ENCODE results near the gene ABHD15.

ABHD15 gene

DNA sequence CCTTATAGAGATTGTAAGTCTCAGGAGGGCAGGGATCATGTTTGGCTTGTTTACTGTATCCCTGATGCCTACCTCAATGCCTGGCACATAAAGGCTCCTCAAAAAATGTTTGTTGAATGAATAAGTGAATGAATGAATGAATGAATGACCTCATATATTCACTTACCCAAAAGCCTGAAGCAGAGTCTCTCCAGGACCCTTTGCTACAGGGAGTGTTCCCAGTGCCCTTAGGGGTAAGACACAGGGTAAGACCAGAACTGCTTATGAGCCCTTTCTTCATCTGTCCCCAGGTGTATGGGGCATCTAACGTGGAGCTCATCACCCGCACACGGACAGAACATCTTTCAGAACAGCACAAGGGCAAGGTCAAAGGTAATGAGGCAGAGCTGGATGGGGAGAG, 43.6 kb upstream of the ABHD15 start:
- Histone ChIP-seq H2AFZ (ENCODE audit: low read length) (no peak overlapping the region), H3K4me3 (ENCODE audit: low read depth, low read length, poor library complexity, severe bottlenecking) (no peak overlapping the region), H3K36me3 (ENCODE audit: insufficient read depth, low read length) (no peaks in the 10 kb centered on the region), H3K4me1 (ENCODE audit: insufficient read depth, low read length, severe bottlenecking) (peaks cover 48% of the 10 kb centered on the region), H3K9ac (ENCODE audit: low read length) (no peak overlapping the region), H3K27me3 (ENCODE audit: insufficient read depth, low read length) (no peaks in the 10 kb centered on the region; the same call in 1 of the 2 replicates), H3K9me3 (ENCODE audit: low read length) (no peaks in the 10 kb centered on the region), H3K27ac (ENCODE audit: low read depth, low read length, poor library complexity, severe bottlenecking) (no peak overlapping the region), H3K9me2 (ENCODE audit: low read depth, low read length) (no peaks in the 10 kb centered on the region), H3K79me2 (ENCODE audit: insufficient read depth, low read length) (no peaks in the 10 kb centered on the region), H4K20me1 (ENCODE audit: insufficient read depth, low read length) (no peaks in the 10 kb centered on the region), H3F3A (ENCODE audit: insufficient read depth, low read length) (no peaks in the 10 kb centered on the region), H3K4me2 (ENCODE audit: low read length) (no peak overlapping the region)
- TF ChIP-seq, protein P1, sequence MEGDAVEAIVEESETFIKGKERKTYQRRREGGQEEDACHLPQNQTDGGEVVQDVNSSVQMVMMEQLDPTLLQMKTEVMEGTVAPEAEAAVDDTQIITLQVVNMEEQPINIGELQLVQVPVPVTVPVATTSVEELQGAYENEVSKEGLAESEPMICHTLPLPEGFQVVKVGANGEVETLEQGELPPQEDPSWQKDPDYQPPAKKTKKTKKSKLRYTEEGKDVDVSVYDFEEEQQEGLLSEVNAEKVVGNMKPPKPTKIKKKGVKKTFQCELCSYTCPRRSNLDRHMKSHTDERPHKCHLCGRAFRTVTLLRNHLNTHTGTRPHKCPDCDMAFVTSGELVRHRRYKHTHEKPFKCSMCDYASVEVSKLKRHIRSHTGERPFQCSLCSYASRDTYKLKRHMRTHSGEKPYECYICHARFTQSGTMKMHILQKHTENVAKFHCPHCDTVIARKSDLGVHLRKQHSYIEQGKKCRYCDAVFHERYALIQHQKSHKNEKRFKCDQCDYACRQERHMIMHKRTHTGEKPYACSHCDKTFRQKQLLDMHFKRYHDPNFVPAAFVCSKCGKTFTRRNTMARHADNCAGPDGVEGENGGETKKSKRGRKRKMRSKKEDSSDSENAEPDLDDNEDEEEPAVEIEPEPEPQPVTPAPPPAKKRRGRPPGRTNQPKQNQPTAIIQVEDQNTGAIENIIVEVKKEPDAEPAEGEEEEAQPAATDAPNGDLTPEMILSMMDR (IDR thresholded peaks at IDR 0.05; ENCODE audit: low read length), result no peak
- TF ChIP-seq EZH2 (IDR thresholded peaks at IDR 0.05; ENCODE audit: borderline replicate concordance, low read length), result no peak

DNA sequence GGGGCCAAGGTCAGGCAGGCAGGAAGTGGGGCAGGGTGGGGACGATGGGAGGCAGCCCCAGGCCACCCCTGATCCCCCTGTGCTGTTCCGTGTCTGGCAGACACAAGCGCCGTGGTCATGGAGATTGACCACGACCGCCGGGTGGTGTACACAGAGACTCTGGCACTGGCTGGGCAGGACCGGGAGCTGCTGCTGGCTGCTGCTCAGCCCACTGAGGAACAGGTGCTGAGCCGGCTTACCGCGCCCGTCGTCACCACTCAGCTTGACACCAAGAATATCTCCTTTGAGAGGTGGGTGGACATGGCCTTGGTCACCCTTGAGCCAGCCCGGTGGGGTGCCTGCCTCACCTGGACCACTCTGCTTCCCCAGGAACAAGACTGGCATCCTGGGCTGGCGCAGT, 42.1 kb upstream of the ABHD15 start:
- no peak overlapping the region for H3K4me3 ChIP-seq (ENCODE audit: low read depth, low read length, poor library complexity, severe bottlenecking)
- no peaks in the 10 kb centered on the region for H3K9me3 ChIP-seq (ENCODE audit: low read length)
- H3K79me2 ChIP-seq (ENCODE audit: insufficient read depth, low read length), result no peaks in the 10 kb centered on the region
- H3K9ac ChIP-seq (ENCODE audit: low read length), result no peak overlapping the region
- no peak overlapping the region for H3K27ac ChIP-seq (ENCODE audit: low read depth, low read length, poor library complexity, severe bottlenecking)
- H4K20me1 ChIP-seq (ENCODE audit: insufficient read depth, low read length), result no peaks in the 10 kb centered on the region
- H3K36me3 ChIP-seq (ENCODE audit: insufficient read depth, low read length), result no peaks in the 10 kb centered on the region
- peak overlapping the region; percentile 42 for H3K4me2 ChIP-seq (ENCODE audit: low read length)
- no peaks in the 10 kb centered on the region for H3F3A ChIP-seq (ENCODE audit: insufficient read depth, low read length)
- TF ChIP-seq, protein P1 (IDR thresholded peaks at IDR 0.05; ENCODE audit: low read length), result no peak
- H3K27me3 ChIP-seq (ENCODE audit: insufficient read depth, low read length), result no peaks in the 10 kb centered on the region; the same call in 1 of the 2 replicates
- no peak overlapping the region for H2AFZ ChIP-seq (ENCODE audit: low read length)
- H3K9me2 ChIP-seq (ENCODE audit: low read depth, low read length), result no peaks in the 10 kb centered on the region
- peaks cover 36% of the 10 kb centered on the region for H3K4me1 ChIP-seq (ENCODE audit: insufficient read depth, low read length, severe bottlenecking)

DNA sequence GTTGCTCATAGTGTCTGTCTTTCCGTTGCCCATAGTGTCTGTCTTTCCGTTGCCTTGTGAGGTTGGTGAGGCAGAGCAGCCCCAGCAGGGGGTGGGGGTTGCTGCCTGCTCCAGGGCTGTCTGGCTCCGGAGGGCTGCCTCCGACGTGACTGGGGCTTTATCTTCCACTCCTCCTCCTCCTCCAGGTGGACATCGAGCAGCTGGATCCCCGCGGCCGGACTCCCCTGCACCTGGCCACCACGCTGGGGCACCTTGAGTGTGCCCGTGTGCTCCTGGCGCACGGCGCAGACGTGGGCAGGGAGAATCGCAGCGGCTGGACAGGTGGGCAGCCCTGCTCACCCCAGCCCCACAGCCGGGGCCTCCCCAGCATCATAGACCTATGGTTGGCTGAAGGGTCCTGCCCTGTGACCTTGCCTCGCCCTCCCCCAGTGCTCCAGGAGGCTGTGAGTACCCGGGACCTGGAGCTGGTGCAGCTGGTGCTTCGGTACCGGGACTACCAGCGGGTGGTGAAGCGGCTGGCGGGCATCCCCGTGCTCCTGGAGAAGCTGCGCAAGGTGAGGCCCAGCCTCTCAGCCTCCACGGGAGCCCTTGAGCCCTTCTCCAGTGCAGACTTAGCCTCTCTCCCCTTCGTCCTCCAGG, 40.8 kb upstream of the ABHD15 start:
- H2AFZ ChIP-seq (ENCODE audit: low read length), result no peak overlapping the region
- H3K27me3 ChIP-seq (ENCODE audit: insufficient read depth, low read length), result no peaks in the 10 kb centered on the region; the same call in 1 of the 2 replicates
- peak overlapping the region; percentile 22 for H3K4me3 ChIP-seq (ENCODE audit: low read depth, low read length, poor library complexity, severe bottlenecking)
- H3K9me3 ChIP-seq (ENCODE audit: low read length), result no peaks in the 10 kb centered on the region
- H3K9me2 ChIP-seq (ENCODE audit: low read depth, low read length), result no peaks in the 10 kb centered on the region
- no peak overlapping the region for H3K27ac ChIP-seq (ENCODE audit: low read depth, low read length, poor library complexity, severe bottlenecking)
- TF ChIP-seq, protein P1 (IDR thresholded peaks at IDR 0.05; ENCODE audit: low read length), result no peak
- TF ChIP-seq EZH2 (IDR thresholded peaks at IDR 0.05; ENCODE audit: borderline replicate concordance, low read length), result no peak
- no peaks in the 10 kb centered on the region for H4K20me1 ChIP-seq (ENCODE audit: insufficient read depth, low read length)
- peak overlapping the region; percentile 42 for H3K4me2 ChIP-seq (ENCODE audit: low read length)
- peak overlapping the region; percentile 14; the same call in 1 of the 2 replicates for H3K9ac ChIP-seq (ENCODE audit: low read length)
- H3F3A ChIP-seq (ENCODE audit: insufficient read depth, low read length), result no peaks in the 10 kb centered on the region
- H3K36me3 ChIP-seq (ENCODE audit: insufficient read depth, low read length), result no peaks in the 10 kb centered on the region
- peaks cover 31% of the 10 kb centered on the region for H3K4me1 ChIP-seq (ENCODE audit: insufficient read depth, low read length, severe bottlenecking)
- no peaks in the 10 kb centered on the region for H3K79me2 ChIP-seq (ENCODE audit: insufficient read depth, low read length)
